A549 (cell line): ENCODE measurements around the gene BABAM1.

Source experiments
- CTCF ChIP-seq: fragments of >200 bp; sonication (Bioruptor Twin); formaldehyde crosslinking; IDR thresholded peaks from 3 replicates; pipeline ENCODE4 v1.5.1; 2016
- PHF8 ChIP-seq: fragments of 200-600 bp; sonication (generic); IDR thresholded peaks from 2 replicates; pipeline ENCODE4 v1.6.1; 2016; ENCODE audit warnings: low read depth, mild to moderate bottlenecking, antibody characterized with exemption, moderate library complexity, borderline replicate concordance
- POLR2A ChIP-seq: IDR thresholded peaks from 2 replicates; pipeline ENCODE4 v1.6.1; 2012; ENCODE audit warnings: mild to moderate bottlenecking, low read length
- RARB ChIP-seq: fragments of 250-450 bp; sonication (Bioruptor Pico); IDR thresholded peaks from 2 replicates; pipeline ENCODE4 v1.8.0; 2021; ENCODE audit warnings: mild to moderate bottlenecking, moderate library complexity
- RFX5 ChIP-seq: fragments of 450-650 bp; IDR thresholded peaks from 2 replicates; pipeline ENCODE4 v1.7.1; 2014; ENCODE audit warnings: antibody characterized with exemption, mild to moderate bottlenecking, moderate library complexity
- SMC3 ChIP-seq: fragments of >200 bp; sonication (Bioruptor Twin); formaldehyde crosslinking; IDR thresholded peaks from 3 replicates; pipeline ENCODE4 v1.6.1; 2018; ENCODE audit warnings: inconsistent platforms

DNA sequence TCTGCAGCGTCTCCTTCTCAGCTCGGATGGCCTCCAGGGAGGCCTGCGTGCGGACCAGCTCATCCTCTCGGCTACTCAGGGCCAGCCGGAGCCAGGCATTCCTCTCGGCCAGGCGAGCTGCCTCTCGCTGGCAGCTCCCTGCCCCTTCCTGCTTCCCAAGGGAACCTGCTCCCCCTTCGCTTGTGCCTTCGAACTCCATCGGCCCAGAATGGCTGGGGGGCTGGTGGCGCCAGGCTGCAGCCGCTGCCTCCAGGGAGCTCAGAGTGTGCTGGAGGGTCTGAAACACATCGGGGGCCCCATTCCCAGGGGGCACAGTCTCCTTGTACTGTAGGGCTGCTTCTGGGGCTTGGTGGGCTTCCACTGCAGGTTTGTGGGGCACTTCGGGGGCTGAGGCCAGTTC lies 4.7 kb upstream of the BABAM1 start:
- TF ChIP-seq POLR2A (no peak), CTCF (no peak), RARB (CRISPR knock-in tag) (no peak), PHF8 (no peak), RFX5 (no peak), SMC3 (no peak)
